ENCODE measurements around the gene NIT1.

GRCh38 chr1:161115132-161115711 is 2.7 kb upstream of the NIT1 start:
- TF ChIP-seq CTCF (IDR thresholded peaks at IDR 0.05) (no peak), POLR2A (IDR thresholded peaks at IDR 0.05) (no peak)
